Endothelial cell (in vitro differentiated cells): Measurements from ENCODE around the gene GM2A. TPM values are rescaled to one million over a fixed set of nuclear protein-coding genes. Genes with fewer than 3 reads are reported as not detected.

Experiments used
- DNase-seq: peaks from one replicate; pipeline ENCODE4 v3.0.0; 2021; ENCODE audit warnings: low spot score
- H3K27ac Mint-ChIP-seq: one replicate; pipeline ENCODE4 v1.8.0; 2021; ENCODE audit warnings: mixed read lengths, inconsistent platforms; ENCODE audit not compliant: unreplicated experiment
- H3K27me3 Mint-ChIP-seq: one replicate; pipeline ENCODE4 v1.8.0; 2021; ENCODE audit warnings: mild to moderate bottlenecking, moderate library complexity, mixed read lengths, inconsistent platforms; ENCODE audit not compliant: unreplicated experiment
- H3K36me3 Mint-ChIP-seq: one replicate; pipeline ENCODE4 v1.8.0; 2021; ENCODE audit warnings: mild to moderate bottlenecking, low read depth, mixed read lengths, inconsistent platforms; ENCODE audit not compliant: unreplicated experiment
- H3K4me1 Mint-ChIP-seq: one replicate; pipeline ENCODE4 v1.8.0; 2021; ENCODE audit warnings: mild to moderate bottlenecking, mixed read lengths, inconsistent platforms; ENCODE audit not compliant: unreplicated experiment
- H3K4me3 Mint-ChIP-seq: one replicate; pipeline ENCODE4 v1.8.0; 2021; ENCODE audit warnings: mild to moderate bottlenecking, mixed read lengths, inconsistent platforms; ENCODE audit not compliant: unreplicated experiment
- H3K9me3 Mint-ChIP-seq: one replicate; pipeline ENCODE4 v1.8.0; 2021; ENCODE audit warnings: mixed read lengths, inconsistent platforms; ENCODE audit not compliant: unreplicated experiment
- CTCF ChIP-seq: fragments of 200-600 bp; sonication (generic); IDR thresholded peaks from one replicate; pipeline ENCODE4 v1.5.0; 2021; ENCODE audit warnings: antibody characterized with exemption; ENCODE audit not compliant: unreplicated experiment
- total RNA-seq: library from RNA; stranded (reverse); fragmentation: NEBNext Ultra II Directional; extraction: Animal tissue kit (Norgen Biotek cat#: 25700); gene quantifications from one replicate; pipeline ENCODE4 v1.2.1, GENCODE V29; 2021; ENCODE audit not compliant: unreplicated experiment

Gene GM2A
- total RNA-seq, 1 donor from 2014 or later, result 33.9 TPM

DNA sequence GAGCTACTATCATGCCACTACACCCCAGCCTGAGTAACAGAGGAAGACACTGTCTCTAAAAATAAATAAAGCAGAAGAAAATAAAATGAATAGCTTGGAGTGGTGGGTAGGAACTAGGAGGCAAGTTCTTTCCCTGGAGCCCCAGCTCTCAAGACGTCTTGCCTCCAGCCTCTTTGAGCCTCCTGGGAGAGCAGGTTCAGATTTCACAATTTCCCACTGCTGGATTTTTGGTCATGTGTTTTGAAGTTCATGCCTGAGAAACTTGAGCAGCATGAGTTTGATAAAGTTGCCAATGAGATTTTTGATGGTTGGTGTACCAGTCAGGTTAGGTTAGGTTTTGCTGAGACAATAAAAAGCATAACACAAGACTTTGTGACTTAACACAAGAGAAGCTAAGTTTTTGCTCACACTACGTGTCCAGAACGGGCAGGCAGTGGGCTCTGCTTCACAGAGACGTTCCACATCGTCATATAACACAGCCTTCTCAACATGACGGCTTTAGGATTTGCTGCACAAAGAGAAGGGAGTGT, 25.0 kb upstream of the GM2A start:
- Mint-ChIP-seq H3K4me1 (no peaks in the 10 kb centered on the region), H3K9me3 (no peaks in the 10 kb centered on the region), H3K36me3 (no peaks in the 10 kb centered on the region), H3K27ac (no peak overlapping the region), H3K4me3 (no peak overlapping the region), H3K27me3 (no peaks in the 10 kb centered on the region)
- no peak for DNase-seq
- TF ChIP-seq CTCF, result no peak

- H3K27ac Mint-ChIP-seq, result no peak overlapping the region
- no peaks in the 10 kb centered on the region for H3K9me3 Mint-ChIP-seq
- H3K36me3 Mint-ChIP-seq, result no peaks in the 10 kb centered on the region
- H3K27me3 Mint-ChIP-seq, result peaks cover 3% of the 10 kb centered on the region
- DNase-seq, result no peak
- no peak overlapping the region for H3K4me3 Mint-ChIP-seq
- no peak for TF ChIP-seq CTCF
- H3K4me1 Mint-ChIP-seq, result no peaks in the 10 kb centered on the region
Observed at GRCh38 chr5:151228986-151229385, 24.0 kb upstream of the GM2A start.

DNA sequence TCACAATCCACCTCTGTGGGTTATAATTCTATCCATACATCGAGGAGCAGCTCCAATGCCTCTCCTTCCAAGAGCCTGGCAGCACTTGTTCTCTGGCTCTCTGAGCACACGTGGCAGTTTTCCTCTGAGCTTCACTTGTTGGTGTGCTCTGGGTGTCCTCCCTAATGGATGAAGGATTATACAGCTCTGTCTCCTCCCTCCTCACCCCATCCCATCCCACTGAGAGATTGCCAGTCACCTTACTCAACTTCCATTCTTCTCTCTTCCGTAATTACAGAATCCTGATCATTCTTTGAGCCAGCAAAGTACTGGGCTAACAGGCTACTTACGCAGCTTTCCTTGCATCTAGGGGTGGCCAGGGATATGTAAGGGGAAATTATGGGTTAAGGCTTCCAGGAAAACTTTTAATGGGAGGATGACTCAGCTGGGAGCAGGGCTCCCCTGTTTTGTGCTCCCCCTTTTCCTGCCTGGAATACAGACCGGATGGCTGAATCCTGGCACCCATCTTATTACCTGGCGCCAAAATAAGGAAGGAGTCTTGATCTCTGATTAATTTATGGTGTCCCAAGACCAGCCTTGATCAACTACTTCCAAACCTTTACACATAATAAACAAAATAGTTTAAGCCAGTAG, 22.8 kb upstream of the GM2A start:
- Mint-ChIP-seq H3K4me1 (peaks cover 2% of the 10 kb centered on the region), H3K36me3 (no peaks in the 10 kb centered on the region), H3K27ac (no peak overlapping the region), H3K27me3 (peaks cover 5% of the 10 kb centered on the region), H3K9me3 (no peaks in the 10 kb centered on the region), H3K4me3 (no peak overlapping the region)
- TF ChIP-seq CTCF, result no peak
- no peak for DNase-seq

DNA sequence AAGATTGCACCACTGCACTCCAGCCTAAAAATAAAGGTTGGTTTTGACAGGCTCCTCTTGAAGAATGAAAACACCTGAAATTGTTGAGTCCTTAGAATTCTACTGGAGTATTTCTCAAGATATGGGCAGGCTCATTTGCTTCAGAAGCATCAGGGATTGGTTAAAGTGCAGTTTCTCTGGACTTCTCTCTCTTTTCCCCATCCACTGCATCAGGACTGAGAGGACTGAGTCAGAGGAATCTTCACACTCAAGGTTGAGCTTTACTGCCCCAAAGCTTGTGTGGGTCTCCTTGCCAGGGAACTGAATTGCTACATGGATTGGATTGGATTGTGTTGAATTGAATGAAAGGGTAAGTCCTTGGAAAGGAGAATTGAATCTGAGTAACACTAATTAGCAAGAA, 21.6 kb upstream of the GM2A start:
- Mint-ChIP-seq H3K9me3 (no peaks in the 10 kb centered on the region), H3K4me1 (peaks cover 2% of the 10 kb centered on the region), H3K36me3 (no peaks in the 10 kb centered on the region), H3K4me3 (no peak overlapping the region), H3K27me3 (peaks cover 5% of the 10 kb centered on the region), H3K27ac (no peak overlapping the region)
- DNase-seq, result no peak
- no peak for TF ChIP-seq CTCF

DNA sequence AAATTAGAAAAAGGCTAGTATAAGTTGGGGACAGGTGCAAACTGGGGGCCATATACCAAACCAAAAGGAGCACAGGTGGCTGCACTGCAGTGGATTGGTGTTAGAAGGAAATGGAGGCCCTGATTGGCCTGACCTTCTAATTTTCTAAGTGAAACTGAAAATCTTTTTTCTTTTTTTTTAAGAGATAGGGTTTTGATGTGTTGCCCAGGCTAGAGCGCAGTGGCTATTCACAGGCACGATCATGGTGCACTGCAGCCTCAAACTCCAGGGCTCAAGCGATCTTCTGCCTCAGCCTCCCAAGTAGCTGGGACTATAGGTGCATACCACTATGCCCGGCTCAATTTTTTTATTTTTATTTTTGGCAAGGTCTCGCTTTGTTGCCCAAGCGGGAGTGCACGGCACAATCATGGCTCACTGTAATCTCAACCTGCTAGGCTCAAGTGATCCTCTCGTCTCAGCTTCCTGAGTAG, 19.3 kb upstream of the GM2A start:
- H3K9me3 Mint-ChIP-seq, result no peaks in the 10 kb centered on the region
- peaks cover 2% of the 10 kb centered on the region for H3K4me1 Mint-ChIP-seq
- H3K27ac Mint-ChIP-seq, result no peak overlapping the region
- no peak overlapping the region for H3K4me3 Mint-ChIP-seq
- H3K36me3 Mint-ChIP-seq, result no peaks in the 10 kb centered on the region
- H3K27me3 Mint-ChIP-seq, result peaks cover 7% of the 10 kb centered on the region
- TF ChIP-seq CTCF, result no peak
- no peak for DNase-seq
